HepG2 (cell line): Measurements from ENCODE around the gene GON4L. TPM values are rescaled to one million over a fixed set of nuclear protein-coding genes. Genes with fewer than 3 reads are reported as not detected.
"Not testable (repeated sequence)": the region's sequence is repeated elsewhere in the genome, so short reads cannot be mapped to it uniquely, and the experiment has no call there.

Experiments used
- ATAC-seq: fragments of 200-7000 bp; cut with Tn5 transposase; 3 replicates; pipeline ENCODE4 v1.9.1; 2020; ENCODE audit warnings: mild to moderate bottlenecking, moderate library complexity
- BruUV-seq: library from RNA; stranded (reverse); fragments of 400-500 nt; replicated peaks from 2 replicates; lab custom pipeline; 2021; lab: Mats Ljungman, UMichigan
- CTCF ChIA-PET: fragments of 300-600 bp; formaldehyde crosslinking; extraction: SDS; loops from one replicate; lab custom pipeline; 2021; ENCODE audit warnings: low total read pairs, inconsistent platforms, low intra/inter-chr PET ratio; lab: Yijun Ruan, JAX
- POLR2A ChIA-PET: fragments of 350-600 bp; sonication (Branson Sonifier 250); formaldehyde crosslinking; loops from one replicate; lab custom pipeline; 2020; ENCODE audit warnings: antibody characterized with exemption, inconsistent platforms; lab: Yijun Ruan, JAX
- DNase-seq: peaks from one replicate; pipeline ENCODE4 v3.0.0-alpha.2; 2015; ENCODE audit warnings: low spot score
- FAIRE-seq: peaks from 3 replicates; lab custom pipeline; 2011; peaks lifted over from hg19 to GRCh38; lab: Jason Lieb, UNC
- H2AFZ ChIP-seq: one replicate; pipeline ENCODE4 v1.6.1; 2011; ENCODE audit warnings: low read length, inconsistent platforms
- H3K27ac ChIP-seq: fragments of 300-600 bp; 3 replicates; pipeline ENCODE4 v1.8.0; 2011; ENCODE audit warnings: mixed run types, mild to moderate bottlenecking, mixed read lengths, low read length, inconsistent platforms; ENCODE audit not compliant: insufficient read depth; ENCODE audit errors: extremely low read length
- H3K27me3 ChIP-seq, 2 experiments: fragments of 200-600 bp in 1 of 2; 2 replicates in 1 of 2; 3 replicates in 1 of 2; pipeline versions ENCODE4 v1.6.0 to v1.8.0; 2011; ENCODE audit warnings: low read length in 2 of 2, mild to moderate bottlenecking in 2 of 2, moderate library complexity in 2 of 2, inconsistent platforms in 1 of 2; ENCODE audit not compliant: insufficient read depth in 2 of 2, control insufficient read depth in 1 of 2
- H3K36me3 ChIP-seq, 2 experiments: fragments of 200-600 bp in 1 of 2; replicated peaks in 1 of 2; 2 replicates in 1 of 2; 3 replicates in 1 of 2; pipeline versions ENCODE4 v1.5.1 to v1.8.0; 2011; ENCODE audit warnings: low read length in 2 of 2, inconsistent platforms in 1 of 2; ENCODE audit not compliant: insufficient read depth in 2 of 2, control insufficient read depth in 1 of 2
- H3K4me1 ChIP-seq: 2 replicates; pipeline ENCODE4 v1.5.1; 2012; ENCODE audit warnings: low read length, inconsistent platforms; ENCODE audit not compliant: insufficient read depth
- H3K4me2 ChIP-seq: 2 replicates; pipeline ENCODE4 v1.6.0; 2011; ENCODE audit warnings: low read depth, low read length, inconsistent platforms
- H3K4me3 ChIP-seq, 3 experiments: fragments of 200-600 bp in 1 of 3; sonication (generic), shearing (Covaris generic) in 1 of 3; replicated peaks in 1 of 3; 2 replicates each; pipeline ENCODE4 v1.5.1; 2011 to 2016; ENCODE audit warnings: low read length in 3 of 3, inconsistent platforms in 2 of 3, low read depth in 2 of 3, mild to moderate bottlenecking in 2 of 3, control low read depth in 1 of 3, mixed read lengths in 1 of 3; ENCODE audit not compliant: insufficient read depth in 1 of 3
- H3K79me2 ChIP-seq: one replicate; pipeline ENCODE4 v1.6.1; 2011; ENCODE audit warnings: low read length, inconsistent platforms; ENCODE audit not compliant: insufficient read depth
- H3K9ac ChIP-seq: 2 replicates; pipeline ENCODE4 v1.6.0; 2011; ENCODE audit warnings: mild to moderate bottlenecking, low read depth, low read length, inconsistent platforms; ENCODE audit not compliant: insufficient read depth
- H3K9me3 ChIP-seq: 2 replicates; pipeline ENCODE4 v1.5.1; 2012; ENCODE audit warnings: mild to moderate bottlenecking, low read length
- H4K20me1 ChIP-seq: 2 replicates; pipeline ENCODE4 v1.6.0; 2011; ENCODE audit warnings: inconsistent platforms, mild to moderate bottlenecking, low read length, moderate library complexity; ENCODE audit not compliant: insufficient read depth
- CREM ChIP-seq, 2 experiments: sonication (generic) in 1 of 2; formaldehyde crosslinking in 1 of 2; IDR thresholded peaks; 2 replicates each; pipeline versions ENCODE4 v1.4.0 to v1.6.1; 2016 to 2020; ENCODE audit warnings: antibody characterized with exemption in 1 of 2, mild to moderate bottlenecking in 1 of 2, missing genetic modification reagents in 1 of 2
- FOXA3 ChIP-seq: IDR thresholded peaks from 2 replicates; pipeline ENCODE4 v1.6.1; 2016; ENCODE audit warnings: missing genetic modification reagents, missing compliant biosample characterization
- GPN1 ChIP-seq: sonication (generic); formaldehyde crosslinking; IDR thresholded peaks from 2 replicates; pipeline ENCODE4 v1.5.1; 2020; ENCODE audit warnings: missing genetic modification reagents, borderline replicate concordance
- JDP2 ChIP-seq: sonication (generic); formaldehyde crosslinking; IDR thresholded peaks from 2 replicates; pipeline ENCODE4 v1.8.1; 2022; ENCODE audit warnings: missing genetic modification reagents, borderline replicate concordance
- MATR3 ChIP-seq: sonication (generic); formaldehyde crosslinking; IDR thresholded peaks from 2 replicates; pipeline ENCODE4 v1.4.0; 2020; ENCODE audit warnings: missing genetic modification reagents
- NFATC3 ChIP-seq: sonication (generic); formaldehyde crosslinking; IDR thresholded peaks from 2 replicates; pipeline ENCODE4 v1.5.1; 2020; ENCODE audit warnings: mild to moderate bottlenecking, missing genetic modification reagents
- NKX3-1 ChIP-seq: sonication (generic); formaldehyde crosslinking; IDR thresholded peaks from 2 replicates; pipeline ENCODE4 v1.5.0; 2020; ENCODE audit warnings: missing genetic modification reagents
- PHF8 ChIP-seq: sonication (generic); formaldehyde crosslinking; IDR thresholded peaks from 2 replicates; pipeline ENCODE4 v1.5.0; 2020; ENCODE audit warnings: missing genetic modification reagents
- RBAK ChIP-seq: sonication (generic); formaldehyde crosslinking; IDR thresholded peaks from 2 replicates; pipeline ENCODE4 v1.5.1; 2020; ENCODE audit warnings: mild to moderate bottlenecking, missing genetic modification reagents
- ZIK1 ChIP-seq: sonication (generic); formaldehyde crosslinking; IDR thresholded peaks from 2 replicates; pipeline ENCODE4 v1.5.0; 2020; ENCODE audit warnings: mild to moderate bottlenecking, low read depth, missing genetic modification reagents, borderline replicate concordance
- ZNF382 ChIP-seq: sonication (generic); formaldehyde crosslinking; IDR thresholded peaks from 2 replicates; pipeline ENCODE4 v1.5.0; 2020; ENCODE audit warnings: missing genetic modification reagents, mild to moderate bottlenecking, borderline replicate concordance
- ZNF569 ChIP-seq: sonication (generic); formaldehyde crosslinking; IDR thresholded peaks from 2 replicates; pipeline ENCODE4 v1.5.0; 2020; ENCODE audit warnings: mild to moderate bottlenecking, missing genetic modification reagents, moderate library complexity, borderline replicate concordance
- ZNF780A ChIP-seq: sonication (generic); formaldehyde crosslinking; IDR thresholded peaks from 2 replicates; pipeline ENCODE4 v1.8.0; 2022; ENCODE audit warnings: mild to moderate bottlenecking, missing genetic modification reagents, moderate library complexity
- ZSCAN29 ChIP-seq: sonication (generic); formaldehyde crosslinking; conservative IDR thresholded peaks from 2 replicates; pipeline ENCODE4 v1.4.0; 2020; ENCODE audit warnings: mild to moderate bottlenecking, missing genetic modification reagents
- WGBS: methylation state at CpG from one replicate; pipeline ENCODE4 v1.1.6; 2017; ENCODE audit warnings: low lambda C conversion rate; 5-methylcytosine and 5-hydroxymethylcytosine counted together
- in situ Hi-C: cut with HindIII; loops from 2 replicates; pipeline ENCODE4 v1.10.0; 2017; ENCODE audit warnings: low pct_unique_long_range_greater_than_20kb; ENCODE audit not compliant: extremely low pct_ligation_motif_present
- intact Hi-C: fragments of 100-400 bp; cut with micrococcal nuclease; formaldehyde crosslinking; loops from one replicate; pipeline ENCODE4 v1.10.0; 2022; ENCODE audit not compliant: unreplicated experiment
- polyA plus RNA-seq, 8 experiments: library from polyadenylated mRNA; depleted of rRNA in 3 of 8; stranded (reverse) in 7 of 8; unstranded in 1 of 8; fragments of >200 nt; fragmentation: Illumina TruSeq in 4 of 8; extraction: Trizol in 4 of 8; gene quantifications; 2 replicates each; pipeline versions ENCODE4 v1.2.1 to v1.2.3, GENCODE V29; 2011 to 2016; ENCODE audit warnings: low read depth in 4 of 8, missing spikeins in 1 of 8, mixed read lengths in 1 of 8; ENCODE audit not compliant: insufficient read depth in 1 of 8
- total RNA-seq, 5 experiments: library from RNA; depleted of rRNA; stranded (reverse); fragments of >200 nt; fragmentation: Illumina TruSeq; extraction: Trizol; gene quantifications; 2 replicates each; pipeline ENCODE4 v1.2.3, GENCODE V29; 2016; ENCODE audit warnings: low read depth in 1 of 5
- TF ChIP-seq, protein P1 (sequence below): IDR thresholded peaks from 2 replicates; pipeline ENCODE4 v1.6.1; 2016

GON4L gene
- total and polyA plus RNA-seq, 2 of the 13 experiments (the other 11 are each of a cell fraction or from before 2014, with no cell fraction given), result 14.6 to 19.6 TPM

DNA sequence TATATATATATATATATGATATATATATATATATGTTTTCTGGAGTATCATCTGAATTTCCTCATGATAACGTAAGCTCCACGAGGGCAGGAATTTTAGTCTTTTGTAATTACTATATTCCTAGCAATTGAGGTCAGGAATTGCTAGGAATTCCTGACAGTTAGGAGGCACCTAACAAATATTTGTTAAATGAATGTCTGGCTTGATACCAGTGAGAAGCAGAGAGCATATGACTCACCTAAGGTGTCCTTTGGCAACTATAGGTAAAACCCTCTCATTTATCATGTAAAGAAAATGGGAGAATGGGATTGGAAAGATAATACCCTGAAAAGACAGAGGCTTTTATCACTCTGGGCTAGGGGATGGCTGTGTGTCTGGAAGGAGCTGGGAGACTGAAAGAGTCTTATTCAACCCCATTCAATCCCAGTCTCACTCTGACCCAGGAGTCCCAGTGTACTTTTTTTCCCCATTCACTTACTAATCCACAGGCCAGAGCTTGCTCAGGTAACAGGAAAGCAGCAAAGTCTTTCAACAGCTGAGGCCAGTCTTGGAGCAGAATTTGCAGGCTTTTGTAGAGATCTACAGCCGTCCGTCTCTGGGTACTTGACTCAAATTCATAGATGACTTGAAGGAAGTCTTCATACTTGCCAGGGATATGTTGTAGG is 96.9 kb downstream of the GON4L start:
- ATAC-seq (no peak), DNase-seq (no peak), FAIRE-seq (no peak)
- H4K20me1 ChIP-seq, result no peaks in the 10 kb centered on the region
- peaks cover 8 to 42% of the 10 kb centered on the region in 2 experiments; a peak in 4 of 5 replicates for H3K36me3 ChIP-seq
- CTCF ChIA-PET, result no interaction called here
- H3K4me3 ChIP-seq, result no peak overlapping the region
- no peaks in the 10 kb centered on the region for H3K4me1 ChIP-seq
- no peaks in the 10 kb centered on the region for H3K9me3 ChIP-seq
- in situ Hi-C loops, result no loop called here
- POLR2A ChIA-PET, result no interaction called here
- no peak overlapping the region for H3K4me2 ChIP-seq
- H3K27me3 ChIP-seq, result no peaks in the 10 kb centered on the region
- WGBS, result 100% methylated on average over 4 of the region's 4 CpGs
- no peak overlapping the region for H3K9ac ChIP-seq
- TF ChIP-seq CREM (IDR thresholded peaks at IDR 0.05) (no peak), CREM (CRISPR knock-in tag; IDR thresholded peaks at IDR 0.05) (no peak), FOXA3 (no peak), ZNF382 (no peak), GPN1 (no peak), NFATC3 (CRISPR knock-in tag) (no peak), ZNF780A (CRISPR knock-in tag) (no peak), JDP2 (CRISPR knock-in tag) (no peak), MATR3 (no peak), NKX3-1 (no peak), ZIK1 (CRISPR knock-in tag) (no peak), PHF8 (CRISPR knock-in tag) (no peak), RBAK (CRISPR knock-in tag) (no peak), ZNF569 (CRISPR knock-in tag) (no peak), ZSCAN29 (no peak)
- TF ChIP-seq, protein P1, sequence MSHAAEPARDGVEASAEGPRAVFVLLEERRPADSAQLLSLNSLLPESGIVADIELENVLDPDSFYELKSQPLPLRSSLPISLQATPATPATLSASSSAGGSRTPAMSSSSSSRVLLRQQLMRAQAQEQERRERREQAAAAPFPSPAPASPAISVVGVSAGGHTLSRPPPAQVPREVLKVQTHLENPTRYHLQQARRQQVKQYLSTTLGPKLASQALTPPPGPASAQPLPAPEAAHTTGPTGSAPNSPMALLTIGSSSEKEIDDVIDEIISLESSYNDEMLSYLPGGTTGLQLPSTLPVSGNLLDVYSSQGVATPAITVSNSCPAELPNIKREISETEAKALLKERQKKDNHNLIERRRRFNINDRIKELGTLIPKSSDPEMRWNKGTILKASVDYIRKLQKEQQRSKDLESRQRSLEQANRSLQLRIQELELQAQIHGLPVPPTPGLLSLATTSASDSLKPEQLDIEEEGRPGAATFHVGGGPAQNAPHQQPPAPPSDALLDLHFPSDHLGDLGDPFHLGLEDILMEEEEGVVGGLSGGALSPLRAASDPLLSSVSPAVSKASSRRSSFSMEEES (CRISPR knock-in tag), result no peak
- TF ChIP-seq, all 625 proteins: peak for 0
- BruUV-seq, result no TSS peak
- Histone ChIP-seq H3K79me2 (no peaks in the 10 kb centered on the region), H3K27ac (no peak overlapping the region), H2AFZ (no peak overlapping the region)
- intact Hi-C loops, result no loop called here

DNA sequence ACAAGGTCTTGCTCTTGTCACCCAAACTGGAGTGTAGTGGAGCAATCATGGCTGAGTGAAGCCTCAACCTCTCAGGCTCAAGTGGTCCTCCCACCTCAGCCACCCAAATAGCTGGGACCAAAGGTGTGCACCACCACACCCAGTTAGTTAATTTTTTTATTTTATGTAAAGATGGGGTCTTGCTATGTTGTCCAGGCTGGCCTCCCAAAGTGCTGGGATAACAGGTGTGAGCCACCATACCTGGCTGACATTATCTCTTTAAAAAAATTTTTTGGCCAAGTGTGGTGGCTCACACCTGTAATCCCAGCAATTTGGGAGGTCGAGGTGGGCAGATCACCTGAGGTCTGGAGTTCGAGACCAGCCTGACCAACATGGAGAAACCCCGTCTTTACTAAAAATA is 98.0 kb downstream of the GON4L start:
- BruUV-seq, H3K4me3 ChIP-seq, in situ Hi-C loops, H3K79me2 ChIP-seq, FAIRE-seq, H3K4me1 ChIP-seq, H3K9me3 ChIP-seq, intact Hi-C loops, ATAC-seq, CTCF ChIA-PET, H3K27me3 ChIP-seq, POLR2A ChIA-PET, H3K27ac ChIP-seq, H2AFZ ChIP-seq, H4K20me1 ChIP-seq, H3K4me2 ChIP-seq, H3K9ac ChIP-seq, DNase-seq: not testable (repeated sequence)
- 90% methylated on average over 3 of the region's 3 CpGs for WGBS
- H3K36me3 ChIP-seq, result peaks cover 8 to 44% of the 10 kb centered on the region in 2 experiments; a peak in 4 of 5 replicates
